ENCODE measurements around the gene HJURP.

GRCh38 chr2:233817995-233818638 lies 36.2 kb downstream of the HJURP start:
- TF ChIP-seq EP300 (IDR thresholded peaks at IDR 0.05; ENCODE audit: low read length) (no peak), TAF7 (tag; IDR thresholded peaks at IDR 0.05) (no peak), POLR2AphosphoS5 (IDR thresholded peaks at IDR 0.05; ENCODE audit: control insufficient read depth, insufficient read depth, low read depth, low read length) (no peak), NEUROD1 (IDR thresholded peaks at IDR 0.05; ENCODE audit: borderline replicate concordance, low read depth, low read length, partially characterized antibody) (no peak), EGR1 (conservative IDR thresholded peaks at IDR 0.05) (no peak), BRF1 (IDR thresholded peaks at IDR 0.05; ENCODE audit: borderline replicate concordance, extremely low read depth, insufficient read length) (no peak), FOXM1 (IDR thresholded peaks at IDR 0.05; ENCODE audit: low read depth) (no peak), FOXM1 (CRISPR knock-in tag; IDR thresholded peaks at IDR 0.05; ENCODE audit: low read depth) (no peak), RB1 (IDR thresholded peaks at IDR 0.05; ENCODE audit: low read depth) (no peak), MAX (CRISPR knock-in tag; IDR thresholded peaks at IDR 0.05) (no peak)

Data from K562 (cell line).